Bronchial epithelial cell (primary cell): ENCODE data around the gene LUC7L2. TPM values are rescaled to one million over a fixed set of nuclear protein-coding genes. Genes with fewer than 3 reads are reported as not detected.
"Not testable (repeated sequence)": the region's sequence is repeated elsewhere in the genome, so short reads cannot be mapped to it uniquely, and the experiment has no call there.

Source experiments
- DNase-seq: peaks from one replicate; pipeline ENCODE4 v3.0.0-alpha.2; 2010; ENCODE audit warnings: low read depth
- FAIRE-seq: peaks from 2 replicates; lab custom pipeline; 2011; peaks lifted over from hg19 to GRCh38; lab: Jason Lieb, UNC
- H3K27me3 ChIP-seq: 2 replicates; pipeline ENCODE4 v1.5.1; 2011; ENCODE audit warnings: low read length; ENCODE audit not compliant: control insufficient read depth, insufficient read depth
- H3K36me3 ChIP-seq: 2 replicates; pipeline ENCODE4 v1.5.1; 2011; ENCODE audit warnings: low read length; ENCODE audit not compliant: control insufficient read depth, insufficient read depth
- H3K4me3 ChIP-seq: 2 replicates; pipeline ENCODE4 v1.5.1; 2011; ENCODE audit warnings: mild to moderate bottlenecking, low read depth, low read length, control low read depth
- CTCF ChIP-seq: IDR thresholded peaks from 2 replicates; pipeline ENCODE4 v1.5.1; 2011; ENCODE audit warnings: mild to moderate bottlenecking, moderate library complexity, low read length, control low read depth, inconsistent platforms; ENCODE audit not compliant: insufficient read depth, severe bottlenecking
- total RNA-seq: library from RNA; depleted of rRNA; stranded (reverse); fragments of >200 nt; gene quantifications from 2 replicates; pipeline ENCODE4 v1.2.1, GENCODE V29; 2014

The LUC7L2 gene
- total RNA-seq, result 52.7 and 71.9 TPM in 2 replicates

DNA sequence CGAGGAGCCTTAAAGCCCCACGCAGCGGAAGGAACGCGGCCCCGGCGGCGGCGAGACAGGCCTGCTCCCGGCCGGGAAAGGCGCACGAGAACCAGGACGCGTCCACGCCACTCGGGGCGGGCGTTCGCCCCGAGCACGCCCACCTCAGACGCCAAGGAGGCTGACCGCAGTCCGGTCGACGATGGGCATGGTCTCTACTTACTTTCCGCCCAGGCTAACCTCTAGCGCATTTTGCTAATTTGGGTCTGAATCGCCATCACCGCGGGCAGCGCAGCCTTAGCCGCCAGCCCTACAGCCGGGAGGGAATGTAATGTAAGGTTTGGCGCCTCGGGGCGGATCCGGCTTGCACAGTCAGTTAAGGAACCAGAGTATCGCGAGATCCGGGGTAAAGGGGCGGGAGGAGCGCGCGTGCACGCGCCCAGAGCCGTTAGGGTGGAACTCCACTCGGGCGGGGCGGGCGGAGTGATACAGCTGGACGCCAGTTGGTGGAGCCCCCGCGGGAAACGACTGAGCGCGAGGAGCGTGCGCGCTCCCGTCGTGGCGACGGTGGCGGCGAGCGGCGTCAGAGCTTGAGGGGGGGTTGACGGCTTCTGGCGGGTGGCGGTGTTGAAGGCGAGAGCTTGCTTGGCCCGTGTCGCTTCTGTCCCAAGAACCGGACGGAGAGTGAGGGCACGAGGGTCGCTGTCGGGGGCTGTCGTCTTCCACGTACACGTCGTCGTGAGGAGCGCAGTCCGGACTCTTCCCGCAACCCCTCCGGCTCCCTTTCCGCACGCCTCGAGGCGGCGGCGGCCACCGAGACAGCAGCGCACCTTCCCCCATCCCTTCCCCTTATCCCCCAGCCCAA, at the start of gene LUC7L2:
LUC7L2 (plus strand) TSS at position 529 of the 844 bp plus-strand sequence. CDS start 368 bp downstream, outside the sequence.
- DNase-seq (peak; percentile 94), FAIRE-seq (no peak)
- peaks cover 6% of the 10 kb centered on the region for H3K36me3 ChIP-seq
- no peak for TF ChIP-seq CTCF
- H3K27me3 ChIP-seq, result no peaks in the 10 kb centered on the region
- H3K4me3 ChIP-seq, result peak within 1 kb of the TSS; percentile 99

GRCh38 chr7:139317939-139318505, 41.7 kb upstream of the LUC7L2 start:
- no peak for DNase-seq
- FAIRE-seq, result no peak
- TF ChIP-seq CTCF, result no peak

DNA sequence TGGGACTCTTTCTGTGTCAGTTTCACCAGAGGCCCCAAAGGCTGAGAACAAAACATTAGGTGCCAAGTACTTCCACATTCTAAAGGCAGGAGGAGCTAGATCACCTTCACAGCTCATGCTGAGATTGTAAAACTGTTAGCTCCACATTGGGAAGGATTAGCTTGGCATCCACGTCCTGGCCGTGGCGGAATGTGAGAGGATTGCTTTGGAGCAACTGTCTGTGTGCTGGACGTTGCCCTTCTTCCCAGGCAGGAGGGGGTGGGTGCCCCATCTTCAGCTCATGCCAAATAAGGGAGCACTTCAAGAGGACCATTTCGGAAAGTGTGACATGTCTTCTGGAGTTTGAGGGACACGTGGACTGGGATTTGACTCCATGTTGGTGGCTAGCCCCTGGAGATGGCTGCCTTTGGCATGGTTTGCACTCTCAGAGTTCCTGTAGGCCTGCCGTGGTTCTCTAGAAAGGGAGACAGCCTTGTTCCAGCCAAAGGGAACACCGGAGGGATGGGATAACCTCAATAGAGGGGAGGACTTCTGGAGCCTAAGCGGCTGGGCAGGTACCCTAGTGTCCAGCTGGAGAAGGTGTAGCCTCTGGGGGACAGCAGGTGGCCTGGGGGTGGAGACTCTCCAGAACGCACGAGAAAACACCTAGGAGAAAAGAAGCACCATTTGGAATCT, 38.5 kb upstream of the LUC7L2 start:
- Histone ChIP-seq H3K36me3 (no peaks in the 10 kb centered on the region), H3K4me3 (no peak overlapping the region), H3K27me3 (no peaks in the 10 kb centered on the region)
- TF ChIP-seq CTCF, result peak; percentile 50
- DNase-seq, result peak; percentile 33
- FAIRE-seq, result no peak

More at GRCh38 chr7:139317939-139318505, 41.7 kb upstream of the LUC7L2 start:
- Histone ChIP-seq H3K4me3 (no peak overlapping the region), H3K27me3 (no peaks in the 10 kb centered on the region), H3K36me3 (no peaks in the 10 kb centered on the region)

GRCh38 chr7:139324709-139325108, 35.0 kb upstream of the LUC7L2 start:
- not testable (repeated sequence) for H3K27me3 ChIP-seq, H3K4me3 ChIP-seq, FAIRE-seq, H3K36me3 ChIP-seq, DNase-seq

DNA sequence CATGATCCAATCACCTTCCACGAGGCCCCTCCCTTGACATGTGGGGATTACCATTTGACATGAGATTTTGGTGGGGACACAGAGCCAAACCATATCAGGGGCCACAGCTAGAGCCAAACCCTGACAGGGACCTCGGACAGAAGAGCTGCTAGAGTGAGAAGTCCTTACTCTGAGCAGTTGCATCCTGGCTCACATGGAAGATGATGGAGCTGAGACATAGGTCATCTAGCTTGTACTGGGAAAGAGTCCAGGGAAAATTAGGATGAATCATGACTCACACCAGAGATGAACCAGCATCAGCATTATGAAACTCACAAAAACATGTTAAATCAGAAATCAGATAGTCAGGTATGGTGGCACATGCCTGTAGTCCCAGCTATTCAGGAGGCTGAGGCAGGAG, 31.3 kb upstream of the LUC7L2 start:
- Histone ChIP-seq H3K4me3 (no peak overlapping the region), H3K36me3 (no peaks in the 10 kb centered on the region), H3K27me3 (no peaks in the 10 kb centered on the region)
- FAIRE-seq (no peak), DNase-seq (peak; percentile 86)
- TF ChIP-seq CTCF, result no peak

DNA sequence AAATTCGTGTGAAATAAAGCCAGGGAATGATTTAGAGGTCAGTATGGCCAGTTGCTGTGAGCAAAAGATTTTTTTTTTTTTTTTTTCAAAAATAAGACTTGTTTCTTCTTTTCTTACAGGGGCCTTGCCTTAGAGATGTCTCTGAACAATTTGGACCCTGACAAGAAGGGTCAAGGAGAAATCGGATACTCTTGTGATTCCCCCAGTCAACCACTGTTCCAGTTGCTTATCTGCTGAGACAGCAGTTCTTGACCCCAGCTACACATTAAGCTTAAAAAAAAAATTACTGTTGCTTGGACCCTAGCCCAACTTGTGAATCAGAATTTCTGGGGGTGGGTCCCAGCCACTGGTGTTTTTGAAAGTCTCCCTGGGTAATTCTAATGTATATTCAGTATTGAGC, 30.6 kb upstream of the LUC7L2 start:
- Histone ChIP-seq H3K27me3 (no peaks in the 10 kb centered on the region), H3K4me3 (no peak overlapping the region), H3K36me3 (no peaks in the 10 kb centered on the region)
- DNase-seq, result no peak
- no peak for TF ChIP-seq CTCF
- FAIRE-seq, result no peak
